ENCODE data around the gene IKZF3.
"Not testable (repeated sequence)": the region's sequence is repeated elsewhere in the genome, so short reads cannot be mapped to it uniquely, and the experiment has no call there.

IKZF3 gene

DNA sequence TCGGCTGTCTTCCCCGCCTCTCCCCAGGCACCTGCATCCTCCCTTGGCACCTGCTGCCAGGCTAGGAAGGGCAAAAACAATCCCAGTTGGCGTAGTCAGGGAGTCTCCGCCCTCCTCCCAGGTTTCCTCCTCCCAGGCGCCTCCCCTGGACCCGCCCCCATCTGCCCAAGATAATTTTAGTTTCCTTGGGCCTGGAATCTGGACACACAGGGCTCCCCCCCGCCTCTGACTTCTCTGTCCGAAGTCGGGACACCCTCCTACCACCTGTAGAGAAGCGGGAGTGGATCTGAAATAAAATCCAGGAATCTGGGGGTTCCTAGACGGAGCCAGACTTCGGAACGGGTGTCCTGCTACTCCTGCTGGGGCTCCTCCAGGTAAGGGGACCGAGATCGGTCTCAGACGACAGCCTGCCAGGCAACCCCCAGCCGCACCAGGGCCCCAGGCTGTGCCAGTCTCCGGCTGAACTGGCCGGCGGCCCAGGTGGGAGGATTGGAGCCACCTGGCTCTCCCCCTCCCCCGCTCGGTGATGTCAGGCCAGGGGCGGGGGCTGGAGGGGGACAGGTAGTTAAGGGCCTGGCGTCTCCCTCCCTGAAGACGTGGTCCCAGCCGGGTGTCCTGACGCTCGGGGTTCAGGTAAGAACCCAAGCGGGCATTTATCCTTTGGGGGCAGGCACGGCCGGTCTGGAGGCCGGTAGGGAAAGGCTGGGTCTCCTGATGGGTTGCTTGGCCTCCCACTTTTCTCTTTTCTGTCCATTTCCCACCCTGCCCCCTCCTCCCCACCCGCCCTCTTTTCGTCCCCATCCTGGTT is 126.1 kb downstream of the IKZF3 start, which contains the start of gene GRB7:
Gene GRB7 (plus strand): TSS at position 179 of the 808 bp plus-strand sequence. CDS start 4,364 bp downstream, outside the sequence.
- peak; percentile 61 for DNase-seq

- DNase-seq, result no peak
These were observed 126.8 kb downstream of the IKZF3 start for GRCh38 chr17:39737206-39737759.

DNA sequence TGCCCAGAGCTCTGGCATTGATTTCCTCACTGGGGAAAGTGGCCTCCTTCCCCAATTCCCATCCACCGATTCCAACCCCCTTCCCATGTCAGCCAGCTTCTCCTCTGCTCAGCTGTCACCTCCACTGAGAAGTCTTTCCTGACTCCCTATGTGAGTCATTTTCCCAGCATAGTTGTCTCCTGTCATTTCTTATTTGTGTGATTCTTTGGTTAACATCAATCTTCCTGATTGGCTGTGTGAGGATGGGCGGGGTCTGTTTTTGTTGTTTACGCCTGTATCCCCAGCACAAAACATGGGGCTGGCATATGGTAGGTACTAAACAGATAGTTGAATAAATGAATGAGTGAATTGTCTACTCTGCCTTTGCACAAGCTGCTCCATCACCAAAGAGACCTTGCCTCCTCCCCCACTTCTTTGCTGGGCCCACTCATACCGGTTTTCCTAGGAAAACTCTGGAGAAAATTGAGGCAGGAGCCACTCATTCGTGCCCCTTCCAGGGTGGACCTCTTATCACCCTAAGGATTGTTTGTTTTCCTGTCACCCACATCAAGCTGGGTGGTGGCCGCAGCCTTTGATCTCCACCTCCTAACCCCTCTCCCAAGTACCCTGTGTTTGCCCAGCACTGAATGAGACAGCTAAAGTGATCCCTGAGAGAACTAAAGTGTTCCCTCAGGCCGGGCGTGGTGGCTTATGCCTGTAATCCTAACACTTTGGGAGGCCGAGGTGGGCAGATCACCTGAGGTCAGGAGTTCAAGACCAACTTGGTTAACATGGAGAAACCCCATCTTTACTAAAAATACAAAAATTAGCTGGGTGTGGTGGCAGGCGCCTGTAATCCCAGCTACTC is 127.6 kb downstream of the IKZF3 start:
- no peak for DNase-seq

DNA sequence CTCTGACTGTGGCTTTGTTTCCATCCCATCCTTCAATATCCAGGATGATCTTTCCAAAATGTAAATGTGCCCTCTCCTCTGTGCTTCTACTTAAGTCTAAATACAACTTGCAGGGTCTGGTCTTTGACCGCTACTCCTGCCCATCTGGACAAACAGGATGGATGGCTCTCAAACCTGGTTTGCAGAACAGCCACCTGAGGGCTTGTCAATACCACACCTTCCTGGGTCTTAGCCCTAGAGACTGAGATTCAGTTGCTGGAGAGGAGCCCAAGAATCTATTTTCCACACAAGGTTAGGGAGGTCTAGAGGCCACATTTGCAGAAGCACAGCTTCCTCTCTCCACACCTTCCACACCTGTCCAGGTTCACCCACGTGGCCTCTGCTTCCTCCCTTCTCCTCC is 128.2 kb downstream of the IKZF3 start:
- DNase-seq, result no peak

- no peak for DNase-seq
These were observed 131.5 kb downstream of the IKZF3 start for GRCh38 chr17:39732586-39732985.

DNA sequence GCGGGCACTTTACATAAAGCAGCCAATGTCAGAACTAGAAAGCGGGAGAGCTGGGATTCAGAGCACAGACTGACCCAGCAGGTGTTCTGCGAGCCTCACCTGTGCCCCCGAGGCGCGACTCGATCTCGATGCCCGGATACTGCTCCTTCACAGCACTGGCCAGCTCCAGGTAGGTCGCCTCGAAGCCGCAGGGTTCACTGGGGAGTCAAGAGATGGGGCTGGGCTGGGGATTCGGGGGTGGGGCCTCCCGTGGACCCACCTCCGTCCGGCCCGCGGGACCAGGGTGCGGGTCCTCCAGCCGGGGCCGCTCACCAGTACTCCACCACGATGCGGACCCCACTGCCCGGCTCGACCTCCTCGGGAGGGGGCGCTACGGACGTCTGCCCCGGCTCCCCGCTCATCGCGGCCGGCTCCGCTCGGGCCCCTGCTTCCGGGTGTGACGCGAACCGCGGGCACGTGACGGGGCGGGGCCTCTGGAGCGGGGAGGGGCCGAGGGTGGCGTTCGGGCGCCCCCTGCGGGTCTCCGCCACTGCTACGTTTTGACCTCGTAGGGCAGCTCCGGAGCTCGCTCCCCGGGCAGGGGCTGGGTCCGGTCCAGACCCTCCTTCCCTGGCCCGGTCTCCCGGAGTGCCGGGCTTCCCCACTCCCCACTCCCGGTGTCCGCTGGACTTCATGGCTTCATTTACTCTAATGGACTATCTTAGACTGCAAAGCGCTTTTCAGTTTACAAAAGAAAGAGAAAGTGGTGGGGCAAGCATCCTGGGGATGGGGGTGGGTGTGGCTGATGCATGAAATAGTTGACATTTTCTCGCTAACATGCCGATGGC is 133.8 kb downstream of the IKZF3 start, which contains the start of gene MIEN1:
Gene MIEN1 (minus strand): TSS at position 438 of the 827 bp plus-strand sequence. CDS start 37 bp downstream, at position 401.
- peak; percentile 76 for DNase-seq

GRCh38 chr17:39729280-39729851 is 134.7 kb downstream of the IKZF3 start:
- no peak for DNase-seq

GRCh38 chr17:39727556-39727955 is 136.6 kb downstream of the IKZF3 start:
- DNase-seq, result no peak

DNA sequence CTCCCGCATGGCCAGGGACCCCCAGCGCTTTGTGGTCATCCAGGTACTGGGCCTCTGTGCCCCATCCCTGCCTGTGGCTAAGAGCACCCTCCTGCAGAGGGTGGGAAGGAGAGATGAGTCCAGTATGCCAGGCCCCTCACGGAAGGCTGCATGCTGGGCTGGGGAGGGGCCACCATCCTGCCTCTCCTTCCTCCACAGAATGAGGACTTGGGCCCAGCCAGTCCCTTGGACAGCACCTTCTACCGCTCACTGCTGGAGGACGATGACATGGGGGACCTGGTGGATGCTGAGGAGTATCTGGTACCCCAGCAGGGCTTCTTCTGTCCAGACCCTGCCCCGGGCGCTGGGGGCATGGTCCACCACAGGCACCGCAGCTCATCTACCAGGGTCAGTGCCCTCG is 137.5 kb downstream of the IKZF3 start:
- no peak for DNase-seq

GRCh38 chr17:39725923-39726322 is 138.2 kb downstream of the IKZF3 start:
- not testable (repeated sequence) for DNase-seq

DNA sequence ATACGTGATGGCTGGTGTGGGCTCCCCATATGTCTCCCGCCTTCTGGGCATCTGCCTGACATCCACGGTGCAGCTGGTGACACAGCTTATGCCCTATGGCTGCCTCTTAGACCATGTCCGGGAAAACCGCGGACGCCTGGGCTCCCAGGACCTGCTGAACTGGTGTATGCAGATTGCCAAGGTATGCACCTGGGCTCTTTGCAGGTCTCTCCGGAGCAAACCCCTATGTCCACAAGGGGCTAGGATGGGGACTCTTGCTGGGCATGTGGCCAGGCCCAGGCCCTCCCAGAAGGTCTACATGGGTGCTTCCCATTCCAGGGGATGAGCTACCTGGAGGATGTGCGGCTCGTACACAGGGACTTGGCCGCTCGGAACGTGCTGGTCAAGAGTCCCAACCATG is 139.4 kb downstream of the IKZF3 start:
- DNase-seq, result no peak

DNA sequence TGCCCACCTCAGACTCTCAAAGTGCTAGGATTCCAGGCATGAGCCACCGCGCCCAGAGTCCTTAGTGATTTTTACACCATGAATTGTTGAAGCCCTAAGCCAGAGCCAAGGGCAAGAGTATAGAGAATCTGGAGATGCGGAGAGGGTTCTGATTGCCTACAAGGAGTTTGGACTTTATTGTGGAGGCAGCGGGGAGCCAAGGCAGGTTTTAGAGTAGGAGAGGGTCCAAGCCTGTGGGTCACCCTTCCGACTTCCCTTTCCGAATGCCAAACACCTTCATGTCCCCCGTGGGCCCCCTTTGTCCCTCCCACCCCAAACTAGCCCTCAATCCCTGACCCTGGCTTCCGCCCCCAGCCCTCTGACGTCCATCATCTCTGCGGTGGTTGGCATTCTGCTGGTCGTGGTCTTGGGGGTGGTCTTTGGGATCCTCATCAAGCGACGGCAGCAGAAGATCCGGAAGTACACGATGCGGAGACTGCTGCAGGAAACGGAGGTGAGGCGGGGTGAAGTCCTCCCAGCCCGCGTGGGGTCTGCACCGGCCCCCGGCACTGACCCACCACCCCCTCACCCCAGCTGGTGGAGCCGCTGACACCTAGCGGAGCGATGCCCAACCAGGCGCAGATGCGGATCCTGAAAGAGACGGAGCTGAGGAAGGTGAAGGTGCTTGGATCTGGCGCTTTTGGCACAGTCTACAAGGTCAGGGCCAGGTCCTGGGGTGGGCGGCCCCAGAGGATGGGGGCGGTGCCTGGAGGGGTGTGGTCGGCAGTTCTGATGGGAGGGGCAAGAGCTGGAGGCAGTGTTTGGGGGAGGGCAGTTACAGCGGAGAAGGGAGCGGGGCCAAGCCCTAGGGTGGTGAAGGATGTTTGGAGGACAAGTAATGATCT is 140.9 kb downstream of the IKZF3 start:
- no peak for DNase-seq

DNA sequence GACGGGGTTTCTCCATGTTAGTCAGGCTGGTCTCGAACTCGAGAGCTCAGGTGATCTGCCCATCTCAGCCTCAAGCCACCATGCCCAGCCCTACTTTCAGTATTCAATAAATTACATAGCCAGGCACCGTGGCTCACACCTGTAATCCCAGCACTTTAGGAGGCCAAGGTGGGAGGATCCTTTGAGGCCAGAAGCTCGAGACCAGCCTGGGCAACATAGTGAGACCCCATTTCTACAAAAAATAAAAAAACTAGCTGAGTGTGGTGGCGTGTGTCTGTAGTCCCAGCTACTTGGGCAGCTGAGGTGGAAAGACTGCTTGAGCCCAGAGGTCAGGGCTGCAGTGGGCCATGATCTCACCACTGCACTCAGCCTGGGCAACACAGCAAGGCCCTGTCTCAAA is 142.0 kb downstream of the IKZF3 start:
- DNase-seq, result no peak

GRCh38 chr17:39719563-39720355 is 144.4 kb downstream of the IKZF3 start:
- no peak for DNase-seq

GRCh38 chr17:39717660-39718059 is 146.5 kb downstream of the IKZF3 start:
- no peak for DNase-seq

GRCh38 chr17:39716879-39717536 is 147.1 kb downstream of the IKZF3 start:
- DNase-seq, result no peak

DNA sequence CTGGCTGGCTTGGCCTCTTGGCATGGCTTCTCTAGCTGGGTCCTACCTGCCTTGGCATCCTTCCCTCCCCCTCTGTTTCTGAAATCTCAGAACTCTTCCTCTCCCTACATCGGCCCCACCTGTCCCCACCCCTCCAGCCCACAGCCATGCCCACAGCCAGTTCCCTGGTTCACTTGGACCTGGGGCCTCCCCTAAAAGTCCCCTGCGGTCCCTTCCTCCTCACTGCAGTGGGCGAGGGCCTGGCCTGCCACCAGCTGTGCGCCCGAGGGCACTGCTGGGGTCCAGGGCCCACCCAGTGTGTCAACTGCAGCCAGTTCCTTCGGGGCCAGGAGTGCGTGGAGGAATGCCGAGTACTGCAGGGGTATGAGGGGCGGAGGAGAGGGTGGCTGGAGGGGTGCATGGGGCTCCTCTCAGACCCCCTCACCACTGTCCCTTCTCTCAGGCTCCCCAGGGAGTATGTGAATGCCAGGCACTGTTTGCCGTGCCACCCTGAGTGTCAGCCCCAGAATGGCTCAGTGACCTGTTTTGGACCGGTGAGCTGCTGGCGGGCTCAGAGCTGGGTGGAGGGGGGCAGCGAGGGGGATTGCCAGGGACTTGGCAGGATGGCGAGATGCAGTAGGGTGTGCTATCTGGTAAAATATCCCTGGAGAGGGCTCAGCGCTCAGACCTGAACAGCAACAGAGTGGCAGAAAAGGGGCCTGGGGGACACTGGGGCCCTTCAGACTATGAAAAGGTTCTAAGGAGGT is 147.9 kb downstream of the IKZF3 start:
- no peak for DNase-seq

- no peak for DNase-seq
These were observed 148.6 kb downstream of the IKZF3 start for GRCh38 chr17:39715375-39716072.
